Panc1 (cell line): ENCODE measurements around the gene NACAD. TPM values are rescaled to one million over a fixed set of nuclear protein-coding genes. Genes with fewer than 3 reads are reported as not detected.

Source experiments
- ATAC-seq: fragments of 200-7000 bp; cut with Tn5 transposase; 2 replicates; pipeline ENCODE4 v1.9.1; 2020; ENCODE audit warnings: mild to moderate bottlenecking, moderate library complexity
- BruUV-seq: library from RNA; stranded (reverse); fragments of 400-500 nt; replicated peaks from 2 replicates; lab custom pipeline; 2021; lab: Mats Ljungman, UMichigan
- CTCF ChIA-PET: fragments of 300-600 bp; sonication (Branson Sonifier 250); formaldehyde crosslinking; loops from one replicate; lab custom pipeline; 2022; ENCODE audit warnings: antibody characterized with exemption; lab: Charles Lee
- POLR2A ChIA-PET: fragments of 300-600 bp; sonication (Branson Sonifier 250); formaldehyde crosslinking; loops from one replicate; lab custom pipeline; 2022; ENCODE audit warnings: antibody characterized with exemption; lab: Charles Lee
- DNase-seq: peaks from one replicate; pipeline ENCODE4 v3.0.0-alpha.2; 2010; ENCODE audit warnings: low read depth, low spot score
- H3K27ac ChIP-seq: 2 replicates; pipeline ENCODE4 v1.5.1; 2011; ENCODE audit warnings: mild to moderate bottlenecking, low read length, inconsistent platforms
- H3K27me3 ChIP-seq: fragments of 200-500 bp; sonication (Bioruptor generic); 2 replicates; pipeline ENCODE4 v1.6.0; 2014; ENCODE audit warnings: low read length, inconsistent platforms; ENCODE audit not compliant: control insufficient read depth, insufficient read depth
- H3K36me3 ChIP-seq: fragments of 200-500 bp; sonication (Bioruptor generic); 2 replicates; pipeline ENCODE4 v1.5.1; 2014; ENCODE audit warnings: inconsistent platforms, mild to moderate bottlenecking, low read length, moderate library complexity; ENCODE audit not compliant: control insufficient read depth, insufficient read depth
- H3K4me1 ChIP-seq: 2 replicates; pipeline ENCODE4 v1.5.1; 2011; ENCODE audit warnings: inconsistent platforms, mild to moderate bottlenecking, low read length, moderate library complexity; ENCODE audit not compliant: control insufficient read depth, insufficient read depth
- H3K4me3 ChIP-seq, 2 experiments: 2 replicates each; pipeline ENCODE4 v1.5.1; 2011 to 2012; ENCODE audit warnings: low read depth in 2 of 2, low read length in 2 of 2, mild to moderate bottlenecking in 2 of 2, inconsistent platforms in 1 of 2, moderate library complexity in 1 of 2
- H3K9me3 ChIP-seq: fragments of 200-500 bp; sonication (Bioruptor generic); 2 replicates; pipeline ENCODE4 v1.5.1; 2014; ENCODE audit warnings: low read depth, mild to moderate bottlenecking, inconsistent platforms, low read length, moderate library complexity; ENCODE audit not compliant: control insufficient read depth, insufficient read depth
- CTCF ChIP-seq: fragments of 450-650 bp; IDR thresholded peaks from 2 replicates; pipeline ENCODE4 v1.5.1; 2017; ENCODE audit warnings: mild to moderate bottlenecking
- POLR2AphosphoS5 ChIP-seq: IDR thresholded peaks from 2 replicates; pipeline ENCODE4 v1.6.1; 2012; ENCODE audit warnings: mild to moderate bottlenecking, low read depth, low read length, moderate library complexity
- SIN3A ChIP-seq: IDR thresholded peaks from 2 replicates; pipeline ENCODE4 v1.6.1; 2012; ENCODE audit warnings: low read depth, mild to moderate bottlenecking, low read length, moderate library complexity, borderline replicate concordance; ENCODE audit not compliant: insufficient read depth
- TCF7L2 ChIP-seq: IDR thresholded peaks from 2 replicates; pipeline ENCODE4 v1.6.1; 2011; ENCODE audit warnings: mild to moderate bottlenecking, low read depth, low read length, inconsistent platforms
- in situ Hi-C: cut with HindIII; loops from 2 replicates; pipeline ENCODE4 v1.10.0; 2016; ENCODE audit warnings: low sequenced_read_pairs, low pct_unique_long_range_greater_than_20kb
- intact Hi-C: fragments of 100-400 bp; cut with micrococcal nuclease; formaldehyde crosslinking; loops from one replicate; pipeline ENCODE4 v1.10.0; 2022; ENCODE audit not compliant: unreplicated experiment
- total RNA-seq: library from RNA; stranded (reverse); gene quantifications from one replicate; pipeline ENCODE4 v1.2.1, GENCODE V29; 2021; ENCODE audit not compliant: unreplicated experiment
- TF ChIP-seq, protein P1 (sequence below), 2 experiments: IDR thresholded peaks; 2 replicates each; pipeline ENCODE4 v1.6.1; 2011 to 2012; ENCODE audit warnings: low read depth in 2 of 2, control low read depth in 1 of 2, low read length in 1 of 2, mild to moderate bottlenecking in 1 of 2, moderate library complexity in 1 of 2; ENCODE audit not compliant: insufficient read depth in 1 of 2

NACAD gene
- total RNA-seq, 1 experiment from 2014 or later, result 5.3 TPM

DNA sequence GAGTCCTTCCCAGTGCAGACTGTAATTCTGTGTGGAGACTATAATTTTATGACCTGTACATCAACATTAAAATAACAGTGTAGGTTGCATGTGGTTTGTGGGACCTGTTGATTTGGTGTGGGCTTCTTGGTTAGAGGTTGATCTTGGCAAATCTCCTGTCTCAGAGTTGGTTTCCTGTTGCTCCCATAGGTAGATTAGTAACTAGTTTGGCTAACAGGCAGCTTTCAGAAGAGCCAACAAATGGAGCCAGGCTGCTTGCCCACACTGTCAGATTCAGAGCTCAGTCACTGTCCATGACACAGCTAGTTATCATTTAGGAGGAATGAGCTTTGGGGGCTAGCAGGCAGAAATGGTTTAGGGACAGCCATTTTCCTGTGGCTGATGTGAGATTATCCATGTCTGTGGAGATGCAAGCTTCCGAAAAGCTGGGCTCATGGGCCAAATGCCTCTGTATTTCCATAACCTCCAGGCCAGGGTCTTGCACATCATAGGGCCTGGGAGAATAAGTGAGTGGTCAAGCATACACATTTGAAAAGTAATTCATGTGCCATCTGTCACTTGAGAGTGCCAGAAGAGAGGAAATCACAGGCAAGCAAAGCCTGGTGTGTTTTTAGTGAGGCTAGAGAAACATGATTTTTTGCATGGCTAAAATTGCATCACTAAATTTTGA, 55.4 kb downstream of the NACAD start:
- TSS peak; percentile 5 for BruUV-seq
- no peaks in the 10 kb centered on the region for H3K4me1 ChIP-seq
- in situ Hi-C loops, result no loop called here
- TF ChIP-seq POLR2AphosphoS5, result no peak
- no peak for TF ChIP-seq TCF7L2
- TF ChIP-seq CTCF, result no peak
- TF ChIP-seq SIN3A, result no peak
- TF ChIP-seq, protein P1, sequence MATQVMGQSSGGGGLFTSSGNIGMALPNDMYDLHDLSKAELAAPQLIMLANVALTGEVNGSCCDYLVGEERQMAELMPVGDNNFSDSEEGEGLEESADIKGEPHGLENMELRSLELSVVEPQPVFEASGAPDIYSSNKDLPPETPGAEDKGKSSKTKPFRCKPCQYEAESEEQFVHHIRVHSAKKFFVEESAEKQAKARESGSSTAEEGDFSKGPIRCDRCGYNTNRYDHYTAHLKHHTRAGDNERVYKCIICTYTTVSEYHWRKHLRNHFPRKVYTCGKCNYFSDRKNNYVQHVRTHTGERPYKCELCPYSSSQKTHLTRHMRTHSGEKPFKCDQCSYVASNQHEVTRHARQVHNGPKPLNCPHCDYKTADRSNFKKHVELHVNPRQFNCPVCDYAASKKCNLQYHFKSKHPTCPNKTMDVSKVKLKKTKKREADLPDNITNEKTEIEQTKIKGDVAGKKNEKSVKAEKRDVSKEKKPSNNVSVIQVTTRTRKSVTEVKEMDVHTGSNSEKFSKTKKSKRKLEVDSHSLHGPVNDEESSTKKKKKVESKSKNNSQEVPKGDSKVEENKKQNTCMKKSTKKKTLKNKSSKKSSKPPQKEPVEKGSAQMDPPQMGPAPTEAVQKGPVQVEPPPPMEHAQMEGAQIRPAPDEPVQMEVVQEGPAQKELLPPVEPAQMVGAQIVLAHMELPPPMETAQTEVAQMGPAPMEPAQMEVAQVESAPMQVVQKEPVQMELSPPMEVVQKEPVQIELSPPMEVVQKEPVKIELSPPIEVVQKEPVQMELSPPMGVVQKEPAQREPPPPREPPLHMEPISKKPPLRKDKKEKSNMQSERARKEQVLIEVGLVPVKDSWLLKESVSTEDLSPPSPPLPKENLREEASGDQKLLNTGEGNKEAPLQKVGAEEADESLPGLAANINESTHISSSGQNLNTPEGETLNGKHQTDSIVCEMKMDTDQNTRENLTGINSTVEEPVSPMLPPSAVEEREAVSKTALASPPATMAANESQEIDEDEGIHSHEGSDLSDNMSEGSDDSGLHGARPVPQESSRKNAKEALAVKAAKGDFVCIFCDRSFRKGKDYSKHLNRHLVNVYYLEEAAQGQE (IDR thresholded peaks at IDR 0.05; ENCODE audit: insufficient read depth in 1 of 2, low read depth in 2 of 2, low read length in 1 of 2), result no peak
- ATAC-seq (no peak), DNase-seq (no peak)
- H3K36me3 ChIP-seq, result no peaks in the 10 kb centered on the region
- H3K4me3 ChIP-seq, result no peak overlapping the region
- no peak overlapping the region for H3K27ac ChIP-seq
- H3K27me3 ChIP-seq, result no peaks in the 10 kb centered on the region
- H3K9me3 ChIP-seq, result no peaks in the 10 kb centered on the region
- POLR2A ChIA-PET, result no interaction called here
- intact Hi-C loops, result loop anchor here (10.0 kb wide), 1 partner anchor 1391 kb away; no protein-coding TSS in a partner anchor
- CTCF ChIA-PET, result interaction anchor here (0.6 to 0.7 kb wide), 2 partner anchors 12 to 20 kb away, joined by 3 to 8 read pairs; no protein-coding TSS in a partner anchor

DNA sequence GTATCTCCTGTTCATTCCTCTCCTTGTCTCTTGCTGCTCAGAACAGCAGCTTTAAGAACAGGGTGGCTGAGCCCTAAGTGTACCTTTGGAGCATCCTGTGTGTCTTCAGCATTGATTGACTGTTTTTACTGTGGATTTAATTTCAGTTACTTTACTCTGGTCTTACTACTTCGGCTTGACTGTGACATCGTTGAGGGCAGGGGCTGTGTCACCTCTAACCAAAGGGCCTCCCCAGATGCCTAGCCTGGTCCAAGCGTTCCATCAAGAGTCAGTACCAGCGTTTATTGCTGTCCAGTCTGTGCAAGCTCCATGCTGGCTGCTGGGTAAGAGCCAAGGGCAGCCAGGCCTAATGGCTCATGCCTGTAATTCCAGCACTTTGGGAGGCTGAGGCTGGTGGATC, 56.3 kb downstream of the NACAD start:
- H3K4me3 ChIP-seq, result no peak overlapping the region
- BruUV-seq, result no TSS peak
- intact Hi-C loops (loop anchor here (10.0 kb wide), 1 partner anchor 1392 kb away; no protein-coding TSS in a partner anchor), in situ Hi-C loops (no loop called here)
- CTCF ChIA-PET, result no interaction called here
- no peaks in the 10 kb centered on the region for H3K9me3 ChIP-seq
- DNase-seq, result no peak
- H3K36me3 ChIP-seq, result no peaks in the 10 kb centered on the region
- TF ChIP-seq CTCF, result no peak
- TF ChIP-seq SIN3A, result no peak
- no peak for TF ChIP-seq TCF7L2
- no peak for TF ChIP-seq POLR2AphosphoS5
- TF ChIP-seq, protein P1 (IDR thresholded peaks at IDR 0.05; ENCODE audit: insufficient read depth in 1 of 2, low read depth in 2 of 2, low read length in 1 of 2), result no peak
- no peak for ATAC-seq
- POLR2A ChIA-PET, result no interaction called here
- no peaks in the 10 kb centered on the region for H3K27me3 ChIP-seq
- no peaks in the 10 kb centered on the region for H3K4me1 ChIP-seq
- no peak overlapping the region for H3K27ac ChIP-seq
